Activated CD4-positive, alpha-beta T cell treated with anti-CD3 and anti-CD28 coated beads, Interleukin-2, Interleukin-4, amounts not matched to agents 100 ng/mL and 50 ng/mL, durations not matched to agents 16 hours and 8 hours (primary cell): ENCODE results near the gene CHAMP1.
A peak's percentile ranks its signal among the peaks of the same experiment; 100 is the strongest.
"Not testable (repeated sequence)": the region's sequence is repeated elsewhere in the genome, so short reads cannot be mapped to it uniquely, and the experiment has no call there.

ENCODE experiments used
- DNase-seq: peaks from one replicate; pipeline ENCODE4 v3.0.0-alpha.2; 2020; ENCODE audit warnings: low spot score

The CHAMP1 gene

GRCh38 chr13:114299604-114300305, 14.5 kb upstream of the CHAMP1 start:
- DNase-seq = no peak

DNA sequence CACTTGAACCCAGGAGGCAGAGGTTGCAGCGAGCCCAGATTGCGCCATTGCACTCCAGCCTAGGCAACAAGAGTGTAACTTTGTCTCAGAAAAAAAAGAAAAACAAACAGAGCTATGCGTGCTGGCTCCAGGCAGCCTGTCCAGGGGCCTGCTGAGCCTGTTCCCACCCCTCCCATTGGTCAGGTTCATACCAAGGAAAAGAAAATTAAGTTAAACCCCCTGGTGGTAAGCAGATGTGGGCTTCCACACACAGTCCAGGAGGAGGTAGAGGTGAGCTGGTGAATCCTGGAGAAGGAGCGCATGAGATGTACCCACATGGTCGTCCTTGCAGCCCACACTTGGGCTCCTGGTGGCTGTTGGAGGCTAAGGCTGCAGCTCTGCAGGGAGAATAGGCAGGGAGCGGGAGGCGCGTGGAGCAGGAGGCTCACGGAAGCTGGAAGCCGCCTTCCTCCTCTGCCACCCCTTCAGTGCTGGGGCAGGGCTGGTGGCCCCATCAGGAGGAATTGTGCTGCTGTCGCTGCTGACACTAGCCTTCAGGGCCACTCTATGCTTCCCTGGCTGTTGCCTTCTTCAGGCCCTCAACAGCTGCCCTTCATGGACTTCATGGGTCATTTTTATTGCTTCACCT, 10.5 kb upstream of the CHAMP1 start:
- no peak for DNase-seq

DNA sequence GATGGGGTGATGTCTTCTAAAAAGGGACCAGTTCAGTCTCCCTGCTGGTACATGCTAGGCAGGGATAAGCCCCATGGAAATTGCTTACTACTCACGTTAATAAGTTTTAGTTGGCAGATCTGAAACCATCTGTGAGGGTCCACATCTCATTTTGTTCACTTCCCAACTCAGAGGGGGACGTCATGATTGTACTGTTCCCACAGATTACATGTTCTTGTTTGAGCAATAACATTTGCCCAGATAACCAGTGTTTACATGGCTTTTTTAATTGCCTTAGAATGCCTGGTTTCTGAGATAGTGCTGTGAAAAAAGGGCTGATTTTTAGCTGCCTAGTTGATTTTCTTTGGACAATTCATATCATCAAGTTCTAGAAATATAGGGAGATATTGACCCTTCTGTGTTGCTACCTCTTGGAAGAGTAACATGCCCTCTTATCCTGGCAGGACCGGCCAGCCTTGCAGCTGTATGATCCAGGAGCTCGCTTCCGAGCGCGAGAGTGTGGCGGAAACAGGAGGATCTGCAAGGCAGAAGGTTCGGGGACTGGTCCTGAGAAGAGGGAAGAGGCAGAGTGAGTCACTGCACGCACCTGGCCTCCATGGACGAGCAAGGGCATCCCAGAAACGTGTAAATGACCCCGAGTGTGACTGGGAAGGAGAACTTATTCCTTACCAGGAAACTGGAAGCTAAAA, 9.8 kb upstream of the CHAMP1 start:
- DNase-seq = no peak

GRCh38 chr13:114309086-114309485, 5.2 kb upstream of the CHAMP1 start:
- DNase-seq = no peak

DNA sequence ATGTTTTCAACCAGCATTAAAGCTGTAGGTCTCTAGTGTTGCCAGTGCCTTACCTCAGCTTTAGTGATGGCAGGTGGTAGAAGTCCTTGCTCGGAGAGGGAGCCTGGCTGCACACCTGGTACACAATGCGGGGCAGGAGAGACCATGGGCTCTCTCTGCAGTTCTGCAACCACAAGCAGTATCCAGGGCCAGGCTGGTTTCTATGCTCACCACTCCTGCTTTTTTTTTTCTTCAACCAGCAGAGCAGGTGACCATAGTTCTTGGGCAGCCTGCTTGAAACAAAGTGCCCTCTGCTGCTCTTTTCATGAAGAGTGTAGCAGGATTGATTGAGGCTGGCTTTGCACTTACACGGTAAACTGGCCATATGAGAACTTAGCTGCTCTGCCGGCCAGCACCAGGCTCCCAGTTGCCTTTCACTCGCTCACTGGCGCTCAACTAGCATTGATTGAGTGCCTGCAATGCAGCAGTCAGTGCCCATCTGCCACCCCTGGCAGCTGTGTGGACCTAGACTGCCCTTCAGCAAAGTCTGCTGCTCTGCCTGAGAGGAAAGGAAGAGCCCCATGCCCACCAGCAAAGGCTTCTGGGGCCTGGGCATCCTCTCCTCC, 4.4 kb upstream of the CHAMP1 start:
- no peak for DNase-seq

GRCh38 chr13:114310956-114311355, 3.3 kb upstream of the CHAMP1 start:
- DNase-seq = no peak

GRCh38 chr13:114311387-114311786, 2.9 kb upstream of the CHAMP1 start:
- DNase-seq = no peak

DNA sequence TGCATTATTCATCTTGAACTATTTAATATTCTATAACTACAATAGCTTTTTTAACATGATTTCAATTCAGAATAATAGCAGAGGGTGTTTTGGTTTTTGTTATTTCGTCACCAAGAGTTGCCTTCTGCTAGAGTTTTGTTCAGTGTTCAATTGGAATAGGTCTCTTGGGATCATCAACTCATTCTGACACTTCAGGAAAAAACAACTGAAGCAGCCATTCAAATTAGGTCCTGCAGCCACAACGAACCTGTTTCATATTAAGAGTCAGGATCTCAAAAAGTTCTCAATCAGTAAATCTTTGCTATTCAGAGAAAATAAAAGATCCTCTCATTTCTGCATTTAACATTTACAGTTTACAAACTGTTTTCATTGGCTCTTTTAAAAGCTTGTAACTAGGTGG, 2.4 kb upstream of the CHAMP1 start:
- no peak for DNase-seq

GRCh38 chr13:114313061-114313860, 1.0 kb upstream of the CHAMP1 start:
- DNase-seq = peak; percentile 41

- no peak for DNase-seq
Observed at GRCh38 chr13:114315074-114315785, 927 bp downstream of the CHAMP1 start.

- no peak for DNase-seq
Observed at GRCh38 chr13:114318624-114319023, 4.3 kb downstream of the CHAMP1 start.

DNA sequence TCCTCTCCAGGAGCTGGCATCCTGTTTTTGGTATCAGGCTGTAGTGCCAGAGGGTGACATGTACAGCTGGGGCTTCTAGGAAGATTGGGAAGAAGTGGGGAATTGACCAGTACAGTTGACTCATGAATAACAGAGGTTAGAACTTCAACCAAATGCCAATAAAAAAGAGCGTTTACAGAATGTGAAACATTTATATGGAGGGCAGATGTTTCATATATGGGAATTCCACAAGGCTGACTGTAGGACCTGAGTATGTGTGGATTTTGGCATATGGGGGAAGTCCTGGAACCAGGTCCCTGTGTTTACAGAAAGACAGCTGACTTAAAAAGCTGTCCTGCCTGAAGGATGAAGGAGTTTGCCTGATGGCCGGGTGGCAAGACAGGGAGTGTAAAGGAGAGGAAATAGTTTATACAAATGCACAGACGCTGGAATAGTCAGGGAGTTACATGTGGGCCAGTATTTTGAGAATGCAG, 5.2 kb downstream of the CHAMP1 start:
- no peak for DNase-seq

DNA sequence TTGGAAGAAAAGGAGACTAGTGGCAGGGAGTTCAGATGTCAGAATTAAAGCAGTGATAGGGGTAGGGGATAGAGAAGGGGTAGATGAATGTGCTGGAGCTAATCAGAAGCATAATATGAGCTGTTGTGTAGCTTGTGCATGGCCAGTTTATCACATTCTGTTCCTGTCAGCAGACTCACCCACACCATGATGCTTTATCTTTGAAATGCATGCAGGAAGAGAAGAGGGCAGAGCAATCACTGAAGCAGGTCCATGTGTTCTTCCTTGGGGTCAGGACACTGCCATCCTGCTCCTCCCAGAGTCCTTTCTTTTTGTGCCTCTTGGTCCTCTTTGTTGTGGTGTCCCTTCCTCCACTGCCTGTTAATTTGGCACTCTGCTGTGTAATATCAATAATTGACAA, 5.8 kb downstream of the CHAMP1 start:
- no peak for DNase-seq

DNA sequence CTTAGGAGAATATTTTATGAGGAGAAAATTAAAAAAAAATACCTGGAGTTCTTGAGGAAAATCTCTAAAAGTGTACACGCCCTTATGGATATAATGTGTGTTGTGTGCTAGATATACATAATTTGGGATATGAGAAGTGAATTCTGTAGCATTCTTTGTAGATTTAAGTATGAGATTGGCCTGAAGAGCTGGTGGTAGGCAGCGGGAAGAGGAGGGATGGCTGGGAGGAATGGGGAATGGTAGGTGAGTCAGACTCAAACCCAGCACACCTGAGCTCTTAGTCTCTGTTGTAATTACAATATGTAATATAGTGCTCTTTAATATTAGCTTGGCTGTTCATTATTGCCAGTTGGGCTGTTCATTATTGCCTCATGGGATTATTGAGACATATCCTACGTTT, 7.0 kb downstream of the CHAMP1 start:
- DNase-seq = no peak

DNA sequence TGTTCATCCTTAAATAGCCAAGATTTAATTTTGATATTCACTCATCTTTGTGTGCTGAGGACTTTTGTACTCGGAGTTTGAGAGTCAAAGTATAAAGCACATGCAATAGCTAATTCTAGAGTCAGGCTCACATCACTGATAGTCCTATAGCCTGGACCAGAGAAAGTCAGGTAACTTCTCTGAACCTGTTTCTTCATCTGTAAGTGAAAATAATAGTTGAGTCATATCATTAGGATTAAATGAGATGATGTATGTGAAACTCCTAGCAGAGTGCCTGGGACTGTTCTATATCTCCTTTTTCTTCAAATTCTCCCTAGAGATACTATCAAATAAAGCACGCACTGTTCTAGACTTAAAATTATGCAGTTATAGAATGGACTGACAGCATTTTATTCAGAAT, 9.0 kb downstream of the CHAMP1 start:
- DNase-seq = no peak

GRCh38 chr13:114324334-114324733, 10.0 kb downstream of the CHAMP1 start:
- peak; percentile 27 for DNase-seq

- no peak for DNase-seq
Observed at GRCh38 chr13:114325729-114326128, 11.4 kb downstream of the CHAMP1 start.

DNA sequence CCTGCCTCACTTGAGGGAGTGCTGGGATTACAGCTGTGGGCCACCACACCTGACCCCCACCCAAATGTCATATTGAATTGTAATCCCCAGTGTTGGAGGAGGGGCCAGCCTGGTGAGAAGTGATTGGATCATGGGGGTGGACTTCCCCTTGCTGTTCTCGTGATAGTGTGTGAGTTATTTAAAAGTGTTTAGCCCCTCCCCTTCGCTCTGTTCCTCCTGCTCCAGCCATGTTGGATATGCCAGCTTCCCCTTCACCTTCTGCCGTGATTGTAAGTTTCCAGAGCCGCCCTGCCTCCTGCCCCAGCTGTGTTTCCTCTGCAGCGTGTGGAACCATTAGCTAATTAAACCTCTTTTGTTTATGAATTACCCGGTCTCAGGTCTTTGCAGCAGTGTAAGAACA, 13.7 kb downstream of the CHAMP1 start:
- DNase-seq = no peak

DNA sequence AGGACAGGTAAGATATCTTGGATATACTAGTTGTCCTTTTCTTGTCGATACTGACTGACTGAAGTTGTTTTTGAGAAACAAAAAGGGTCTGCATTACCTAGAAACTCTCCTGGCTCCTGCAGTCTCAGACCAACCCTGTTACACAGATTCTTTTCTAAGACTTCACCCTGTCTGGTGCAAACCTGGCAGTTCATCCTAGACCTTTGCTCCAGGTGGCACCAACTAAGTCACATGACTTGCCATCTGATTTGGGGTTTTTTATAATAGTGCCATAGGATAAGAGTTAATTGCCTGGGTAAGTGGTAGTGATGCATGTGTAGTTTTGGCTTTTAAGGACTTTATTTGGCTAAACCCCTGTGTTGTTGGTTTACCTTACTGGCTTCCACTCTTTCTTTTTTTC, 14.3 kb downstream of the CHAMP1 start:
- no peak for DNase-seq

- no peak for DNase-seq
Observed at GRCh38 chr13:114330086-114330485, 15.8 kb downstream of the CHAMP1 start.

DNA sequence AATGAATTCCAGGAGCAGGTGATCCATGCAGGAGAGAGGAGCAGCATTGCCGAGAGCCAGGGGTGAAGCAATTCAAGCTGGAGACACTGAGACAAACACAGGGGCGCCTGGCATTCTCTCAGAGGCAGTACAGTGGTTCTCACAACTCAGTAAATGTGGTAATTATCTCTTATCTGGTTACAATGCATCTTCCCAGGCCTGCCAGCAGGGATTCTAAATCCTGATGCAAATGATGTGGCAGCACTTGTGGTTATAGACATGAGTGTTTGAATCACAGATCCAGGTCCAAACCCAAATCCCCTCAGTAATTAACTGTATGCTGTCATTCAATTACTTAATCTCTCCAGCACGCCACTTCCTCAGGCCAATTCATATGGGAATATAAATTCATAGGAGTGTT, 19.6 kb downstream of the CHAMP1 start:
- not testable (repeated sequence) for DNase-seq
